ENCODE results near the gene PDCD4. TPM values are rescaled to one million over a fixed set of nuclear protein-coding genes. Genes with fewer than 3 reads are reported as not detected.

Gene PDCD4
- total RNA-seq, 1 donor from 2014 or later, result 36.2 TPM

- DNase-seq (ENCODE audit: low read depth), result no peak
These were observed 29.9 kb upstream of the PDCD4 start for GRCh38 chr10:110841767-110842267.

GRCh38 chr10:110842326-110842904 lies 29.3 kb upstream of the PDCD4 start:
- no peak for DNase-seq (ENCODE audit: low read depth)

- DNase-seq (ENCODE audit: low read depth), result no peak
These were observed 28.7 kb upstream of the PDCD4 start for GRCh38 chr10:110843031-110843430.

- no peak for DNase-seq (ENCODE audit: low read depth)
These were observed 27.7 kb upstream of the PDCD4 start for GRCh38 chr10:110843796-110844616.

- DNase-seq (ENCODE audit: low read depth), result no peak
These were observed 27.2 kb upstream of the PDCD4 start for GRCh38 chr10:110844617-110844881.

- DNase-seq (ENCODE audit: low read depth), result no peak
These were observed 26.5 kb upstream of the PDCD4 start for GRCh38 chr10:110845192-110845755.

- no peak for DNase-seq (ENCODE audit: low read depth)
These were observed 25.7 kb upstream of the PDCD4 start for GRCh38 chr10:110845756-110846620.

GRCh38 chr10:110847374-110847773 lies 24.4 kb upstream of the PDCD4 start:
- DNase-seq (ENCODE audit: low read depth), result no peak

- DNase-seq (ENCODE audit: low read depth), result no peak
These were observed 23.6 kb upstream of the PDCD4 start for GRCh38 chr10:110848106-110848505.

GRCh38 chr10:110850099-110850498 lies 21.6 kb upstream of the PDCD4 start:
- no peak for DNase-seq (ENCODE audit: low read depth)

GRCh38 chr10:110851020-110851612 lies 20.6 kb upstream of the PDCD4 start:
- peak; percentile 89 for DNase-seq (ENCODE audit: low read depth)

- no peak for DNase-seq (ENCODE audit: low read depth)
These were observed 19.4 kb upstream of the PDCD4 start for GRCh38 chr10:110852255-110852896.

- no peak for DNase-seq (ENCODE audit: low read depth)
These were observed 18.8 kb upstream of the PDCD4 start for GRCh38 chr10:110852947-110853346.

GRCh38 chr10:110853921-110854605 lies 17.7 kb upstream of the PDCD4 start:
- DNase-seq (ENCODE audit: low read depth), result no peak

GRCh38 chr10:110857265-110858171 lies 14.2 kb upstream of the PDCD4 start:
- DNase-seq (ENCODE audit: low read depth), result no peak

GRCh38 chr10:110858297-110858934 lies 13.3 kb upstream of the PDCD4 start:
- DNase-seq (ENCODE audit: low read depth), result no peak

- no peak for DNase-seq (ENCODE audit: low read depth)
These were observed 12.3 kb upstream of the PDCD4 start for GRCh38 chr10:110859206-110859972.

- peak; percentile 61 for DNase-seq (ENCODE audit: low read depth)
These were observed 11.8 kb upstream of the PDCD4 start for GRCh38 chr10:110859973-110860376.
